ENCODE measurements around the gene GPC2.

DNA sequence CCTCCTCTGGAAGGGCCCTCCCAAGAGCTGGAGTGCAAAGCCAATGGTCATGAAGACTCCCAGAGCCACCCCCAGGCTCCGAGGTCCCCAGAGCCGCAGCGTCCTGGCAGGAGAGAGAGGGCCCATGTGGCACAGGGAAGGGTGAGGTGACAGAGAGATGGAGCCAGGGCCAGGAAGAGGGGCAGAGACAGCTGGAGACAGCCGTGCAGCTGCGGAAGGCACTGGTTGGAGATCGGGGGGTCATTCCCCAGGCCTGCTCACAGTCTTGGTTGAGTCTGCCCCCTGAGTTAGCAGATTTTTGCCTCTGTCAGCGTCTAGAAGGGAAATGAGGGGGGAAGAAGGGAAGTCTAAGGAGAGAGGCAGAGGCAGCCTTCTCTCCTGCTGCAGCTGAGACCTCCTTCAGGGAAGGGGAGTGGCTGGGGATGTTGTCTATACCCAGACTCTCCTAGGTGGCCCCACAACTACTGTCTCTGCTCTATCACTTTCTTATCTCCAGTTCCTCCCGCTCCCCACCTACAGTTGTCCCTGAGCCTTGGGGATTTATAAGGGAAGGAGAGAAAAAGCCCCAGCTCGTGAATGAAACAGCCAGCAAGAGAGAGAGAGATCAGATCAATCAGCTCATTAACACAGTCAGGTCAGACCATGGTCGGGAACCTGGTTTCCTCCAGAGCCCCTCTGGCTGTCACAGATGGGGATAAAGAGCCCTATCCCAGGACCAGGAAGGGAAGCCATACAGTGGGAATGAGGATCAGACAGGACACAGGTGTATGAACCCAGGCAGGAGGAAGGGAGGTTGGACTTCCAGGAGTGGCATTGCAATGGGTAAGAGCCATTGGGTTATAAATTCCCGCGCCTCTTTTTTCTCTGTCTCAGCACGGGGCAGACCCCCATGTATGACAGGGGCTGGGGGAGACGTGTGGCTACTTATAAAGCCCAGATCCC is 9.9 kb downstream of the GPC2 start:
- TF ChIP-seq, protein P1, sequence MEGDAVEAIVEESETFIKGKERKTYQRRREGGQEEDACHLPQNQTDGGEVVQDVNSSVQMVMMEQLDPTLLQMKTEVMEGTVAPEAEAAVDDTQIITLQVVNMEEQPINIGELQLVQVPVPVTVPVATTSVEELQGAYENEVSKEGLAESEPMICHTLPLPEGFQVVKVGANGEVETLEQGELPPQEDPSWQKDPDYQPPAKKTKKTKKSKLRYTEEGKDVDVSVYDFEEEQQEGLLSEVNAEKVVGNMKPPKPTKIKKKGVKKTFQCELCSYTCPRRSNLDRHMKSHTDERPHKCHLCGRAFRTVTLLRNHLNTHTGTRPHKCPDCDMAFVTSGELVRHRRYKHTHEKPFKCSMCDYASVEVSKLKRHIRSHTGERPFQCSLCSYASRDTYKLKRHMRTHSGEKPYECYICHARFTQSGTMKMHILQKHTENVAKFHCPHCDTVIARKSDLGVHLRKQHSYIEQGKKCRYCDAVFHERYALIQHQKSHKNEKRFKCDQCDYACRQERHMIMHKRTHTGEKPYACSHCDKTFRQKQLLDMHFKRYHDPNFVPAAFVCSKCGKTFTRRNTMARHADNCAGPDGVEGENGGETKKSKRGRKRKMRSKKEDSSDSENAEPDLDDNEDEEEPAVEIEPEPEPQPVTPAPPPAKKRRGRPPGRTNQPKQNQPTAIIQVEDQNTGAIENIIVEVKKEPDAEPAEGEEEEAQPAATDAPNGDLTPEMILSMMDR (IDR thresholded peaks at IDR 0.05; ENCODE audit: insufficient read depth, low read length): no peak
- TF ChIP-seq, protein P2, sequence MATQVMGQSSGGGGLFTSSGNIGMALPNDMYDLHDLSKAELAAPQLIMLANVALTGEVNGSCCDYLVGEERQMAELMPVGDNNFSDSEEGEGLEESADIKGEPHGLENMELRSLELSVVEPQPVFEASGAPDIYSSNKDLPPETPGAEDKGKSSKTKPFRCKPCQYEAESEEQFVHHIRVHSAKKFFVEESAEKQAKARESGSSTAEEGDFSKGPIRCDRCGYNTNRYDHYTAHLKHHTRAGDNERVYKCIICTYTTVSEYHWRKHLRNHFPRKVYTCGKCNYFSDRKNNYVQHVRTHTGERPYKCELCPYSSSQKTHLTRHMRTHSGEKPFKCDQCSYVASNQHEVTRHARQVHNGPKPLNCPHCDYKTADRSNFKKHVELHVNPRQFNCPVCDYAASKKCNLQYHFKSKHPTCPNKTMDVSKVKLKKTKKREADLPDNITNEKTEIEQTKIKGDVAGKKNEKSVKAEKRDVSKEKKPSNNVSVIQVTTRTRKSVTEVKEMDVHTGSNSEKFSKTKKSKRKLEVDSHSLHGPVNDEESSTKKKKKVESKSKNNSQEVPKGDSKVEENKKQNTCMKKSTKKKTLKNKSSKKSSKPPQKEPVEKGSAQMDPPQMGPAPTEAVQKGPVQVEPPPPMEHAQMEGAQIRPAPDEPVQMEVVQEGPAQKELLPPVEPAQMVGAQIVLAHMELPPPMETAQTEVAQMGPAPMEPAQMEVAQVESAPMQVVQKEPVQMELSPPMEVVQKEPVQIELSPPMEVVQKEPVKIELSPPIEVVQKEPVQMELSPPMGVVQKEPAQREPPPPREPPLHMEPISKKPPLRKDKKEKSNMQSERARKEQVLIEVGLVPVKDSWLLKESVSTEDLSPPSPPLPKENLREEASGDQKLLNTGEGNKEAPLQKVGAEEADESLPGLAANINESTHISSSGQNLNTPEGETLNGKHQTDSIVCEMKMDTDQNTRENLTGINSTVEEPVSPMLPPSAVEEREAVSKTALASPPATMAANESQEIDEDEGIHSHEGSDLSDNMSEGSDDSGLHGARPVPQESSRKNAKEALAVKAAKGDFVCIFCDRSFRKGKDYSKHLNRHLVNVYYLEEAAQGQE (IDR thresholded peaks at IDR 0.05; ENCODE audit: insufficient replicate concordance, low read depth): no peak
- TF ChIP-seq GABPA (IDR thresholded peaks at IDR 0.05; ENCODE audit: low read depth) (no peak), POLR2AphosphoS5 (IDR thresholded peaks at IDR 0.05; ENCODE audit: low read depth) (no peak)
